Adipocyte (in vitro differentiated cells): ENCODE results near the gene GUCY1B1.

Experiments
- DNase-seq: peaks from one replicate; pipeline ENCODE4 v3.0.0-alpha.2; 2015; ENCODE audit warnings: low read depth
- H3K27me3 ChIP-seq: replicated peaks from 2 replicates; pipeline ENCODE4 v1.7.0; 2013; ENCODE audit warnings: mild to moderate bottlenecking, low read length, moderate library complexity; ENCODE audit not compliant: control insufficient read depth, insufficient read depth
- H3K36me3 ChIP-seq: 2 replicates; pipeline ENCODE4 v1.7.0; 2013; ENCODE audit warnings: low read length, mild to moderate bottlenecking, moderate library complexity; ENCODE audit not compliant: control insufficient read depth, insufficient read depth, severe bottlenecking
- H3K4me1 ChIP-seq: 2 replicates; pipeline ENCODE4 v1.7.0; 2013; ENCODE audit warnings: mild to moderate bottlenecking, low read length, moderate library complexity; ENCODE audit not compliant: control insufficient read depth, insufficient read depth
- H3K4me3 ChIP-seq: 2 replicates; pipeline ENCODE4 v1.7.0; 2013; ENCODE audit warnings: mild to moderate bottlenecking, low read length, moderate library complexity
- H3K9ac ChIP-seq: 2 replicates; pipeline ENCODE4 v1.7.0; 2013; ENCODE audit warnings: mild to moderate bottlenecking, low read length, moderate library complexity
- H3K9me3 ChIP-seq: 2 replicates; pipeline ENCODE4 v1.7.0; 2013; ENCODE audit warnings: mild to moderate bottlenecking, low read length, moderate library complexity; ENCODE audit not compliant: control insufficient read depth

Gene GUCY1B1

DNA sequence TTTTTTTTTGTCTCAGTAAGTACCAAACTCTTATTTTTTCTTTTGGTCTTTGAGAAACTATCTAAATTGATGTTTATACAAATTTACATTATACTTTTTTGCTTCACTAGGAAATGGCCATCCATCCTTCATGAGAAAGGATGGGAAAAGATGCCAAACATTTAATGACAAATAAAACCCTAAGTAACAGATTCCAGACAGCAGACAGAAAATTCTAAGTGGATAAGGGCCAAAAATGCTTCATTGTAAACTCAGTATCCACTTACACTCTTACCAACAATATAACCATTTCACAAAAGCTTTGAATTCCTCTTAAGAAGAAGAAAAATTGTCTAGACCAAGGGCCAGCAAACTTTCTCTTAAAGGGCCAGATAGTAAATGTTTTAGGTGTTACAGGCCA is 3.5 kb downstream of the GUCY1B1 start:
- DNase-seq = peak; percentile 80
- no peaks in the 10 kb centered on the region for H3K9me3 ChIP-seq
- no peaks in the 10 kb centered on the region for H3K27me3 ChIP-seq
- no peaks in the 10 kb centered on the region for H3K4me1 ChIP-seq
- H3K4me3 ChIP-seq = no peak overlapping the region
- no peak overlapping the region for H3K9ac ChIP-seq
- no peaks in the 10 kb centered on the region for H3K36me3 ChIP-seq

DNA sequence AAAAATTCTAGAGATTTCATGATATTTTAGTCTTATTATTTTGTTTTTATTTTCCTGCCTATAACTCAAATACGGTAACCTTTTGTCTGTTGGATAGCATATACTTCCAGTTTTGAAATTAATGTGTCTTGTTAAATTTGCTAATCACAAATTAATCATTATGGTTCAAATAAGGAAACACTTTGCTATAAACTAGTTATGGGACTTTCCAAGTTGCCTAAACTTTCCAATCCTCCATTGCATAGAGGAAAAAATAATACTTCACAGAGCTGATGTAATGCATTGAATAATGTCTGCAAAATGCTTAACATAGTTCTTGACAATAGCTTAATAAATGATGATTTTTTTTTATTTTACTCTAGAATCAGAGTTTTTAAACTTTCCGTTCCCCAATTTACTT is 4.7 kb downstream of the GUCY1B1 start:
- H3K36me3 ChIP-seq = no peaks in the 10 kb centered on the region
- H3K4me3 ChIP-seq = no peak overlapping the region
- DNase-seq = no peak
- no peaks in the 10 kb centered on the region for H3K9me3 ChIP-seq
- H3K4me1 ChIP-seq = no peaks in the 10 kb centered on the region
- H3K27me3 ChIP-seq = no peaks in the 10 kb centered on the region
- no peak overlapping the region for H3K9ac ChIP-seq

DNA sequence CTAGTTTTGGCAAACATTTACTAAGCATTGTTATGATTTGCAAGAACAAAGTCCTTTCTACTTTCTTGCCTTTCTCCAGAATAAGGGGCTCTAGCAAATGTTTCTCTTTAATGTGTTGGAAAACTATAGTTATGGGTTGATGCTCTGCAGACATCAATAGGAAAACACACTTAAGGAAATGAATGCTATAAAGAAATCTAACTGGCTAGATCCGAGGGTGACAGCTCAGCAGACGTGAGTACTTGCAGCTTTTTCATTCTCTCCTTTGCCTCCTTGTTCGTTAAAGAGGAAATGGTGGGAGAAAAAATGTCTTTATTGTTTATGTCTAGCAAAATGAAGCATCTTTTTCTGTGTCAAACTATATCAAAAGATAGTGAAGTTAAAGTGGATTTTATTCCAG is 6.3 kb downstream of the GUCY1B1 start:
- Histone ChIP-seq H3K9me3 (no peaks in the 10 kb centered on the region), H3K4me3 (no peak overlapping the region), H3K9ac (no peak overlapping the region), H3K36me3 (no peaks in the 10 kb centered on the region), H3K27me3 (no peaks in the 10 kb centered on the region), H3K4me1 (no peaks in the 10 kb centered on the region)
- no peak for DNase-seq

DNA sequence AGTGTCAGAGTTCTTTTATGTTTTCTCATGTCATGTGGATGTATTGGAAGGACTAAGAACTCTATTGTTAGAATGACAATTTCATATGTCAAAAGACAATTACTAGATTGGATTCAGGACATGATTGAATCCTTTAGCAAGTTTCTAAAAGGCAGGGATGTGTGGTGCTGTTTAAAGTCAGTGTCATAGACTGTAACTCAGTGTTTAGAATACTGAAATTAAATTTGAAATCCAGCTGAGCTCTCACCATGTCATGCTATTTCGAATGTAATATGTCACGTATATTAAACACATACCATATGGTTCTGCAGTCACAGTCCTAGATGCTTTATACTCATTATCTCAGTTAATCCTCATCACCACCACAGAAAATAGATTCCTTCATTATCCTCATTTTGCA is 7.8 kb downstream of the GUCY1B1 start:
- DNase-seq = no peak
- no peaks in the 10 kb centered on the region for H3K4me1 ChIP-seq
- no peak overlapping the region for H3K9ac ChIP-seq
- H3K36me3 ChIP-seq = no peaks in the 10 kb centered on the region
- no peaks in the 10 kb centered on the region for H3K9me3 ChIP-seq
- no peaks in the 10 kb centered on the region for H3K27me3 ChIP-seq
- H3K4me3 ChIP-seq = no peak overlapping the region

DNA sequence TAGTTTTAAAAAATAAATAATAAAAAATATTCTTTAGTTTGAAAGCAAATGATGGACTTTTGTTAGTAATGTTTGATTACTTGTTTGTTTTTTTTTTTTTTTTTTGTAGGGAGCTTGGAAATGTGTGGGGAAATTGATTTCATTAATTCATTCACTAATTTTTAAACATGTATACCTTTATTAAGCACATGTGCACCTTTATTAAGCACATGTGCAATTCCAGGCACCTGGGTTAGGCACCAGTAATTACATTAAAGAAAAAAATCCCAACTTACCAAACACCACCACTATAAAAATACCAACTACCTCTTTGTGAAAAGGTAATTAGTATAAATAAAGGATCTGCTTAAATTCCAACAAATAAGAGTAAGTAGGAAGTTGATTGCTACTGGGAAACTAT is 9.5 kb downstream of the GUCY1B1 start:
- H3K27me3 ChIP-seq = no peaks in the 10 kb centered on the region
- H3K4me1 ChIP-seq = no peaks in the 10 kb centered on the region
- no peak overlapping the region for H3K9ac ChIP-seq
- DNase-seq = no peak
- no peak overlapping the region for H3K4me3 ChIP-seq
- no peaks in the 10 kb centered on the region for H3K9me3 ChIP-seq
- H3K36me3 ChIP-seq = no peaks in the 10 kb centered on the region

DNA sequence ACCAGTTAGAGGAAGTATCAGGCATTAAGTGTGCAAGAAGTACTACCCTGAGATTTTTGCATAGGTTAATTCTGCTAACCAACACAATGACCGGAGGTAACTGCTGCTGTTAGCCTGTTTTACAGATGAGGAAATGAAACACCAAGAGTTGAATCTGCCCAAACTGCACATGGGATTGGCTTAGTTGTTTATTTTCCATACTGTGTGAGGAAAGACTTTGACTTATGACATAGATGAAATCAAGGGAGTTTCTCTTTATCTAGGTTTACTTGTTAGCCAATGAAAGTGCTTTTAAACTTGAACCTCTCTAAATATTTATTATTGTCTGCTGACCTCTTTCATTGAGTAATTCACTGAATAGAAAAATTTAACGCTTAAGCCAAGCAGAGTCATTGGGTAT is 10.3 kb downstream of the GUCY1B1 start:
- no peak overlapping the region for H3K4me3 ChIP-seq
- H3K9me3 ChIP-seq = no peaks in the 10 kb centered on the region
- no peaks in the 10 kb centered on the region for H3K4me1 ChIP-seq
- no peak overlapping the region for H3K9ac ChIP-seq
- H3K36me3 ChIP-seq = no peaks in the 10 kb centered on the region
- H3K27me3 ChIP-seq = no peaks in the 10 kb centered on the region
- no peak for DNase-seq

DNA sequence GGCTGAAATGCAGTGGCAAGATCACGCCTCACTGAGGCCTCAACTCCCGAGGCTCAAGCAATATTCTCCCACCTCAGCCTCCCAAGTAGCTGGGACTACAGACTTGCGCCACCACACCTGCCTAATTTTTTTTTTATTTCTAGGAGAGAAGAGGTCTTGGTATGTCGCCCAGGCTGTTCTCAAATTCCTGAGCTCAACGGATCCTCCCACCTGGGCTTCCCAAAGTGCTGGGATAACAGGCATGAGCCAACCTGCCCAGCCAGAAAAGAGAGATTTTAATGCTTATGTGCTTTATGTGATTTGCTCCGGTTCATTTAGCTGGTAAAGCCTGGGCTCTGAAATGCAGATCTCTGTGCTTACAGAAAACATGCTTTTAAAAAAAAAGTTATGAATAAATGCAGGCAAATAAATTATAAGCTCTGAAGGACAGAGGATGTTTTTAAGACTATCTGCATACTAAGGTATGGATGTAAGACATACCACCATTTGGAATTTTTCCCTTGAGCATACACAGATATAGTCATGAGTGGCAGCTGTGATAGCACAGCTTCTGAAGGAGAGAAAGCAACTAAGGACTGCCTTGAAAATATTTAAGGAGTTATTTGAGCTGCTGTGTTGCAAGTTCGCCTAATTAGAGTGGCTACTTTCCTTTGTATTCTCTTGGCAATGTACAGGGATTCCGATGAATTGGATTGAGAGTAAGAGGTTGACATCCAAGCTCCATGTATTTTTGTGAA is 13.8 kb downstream of the GUCY1B1 start:
- DNase-seq = peak; percentile 13

DNA sequence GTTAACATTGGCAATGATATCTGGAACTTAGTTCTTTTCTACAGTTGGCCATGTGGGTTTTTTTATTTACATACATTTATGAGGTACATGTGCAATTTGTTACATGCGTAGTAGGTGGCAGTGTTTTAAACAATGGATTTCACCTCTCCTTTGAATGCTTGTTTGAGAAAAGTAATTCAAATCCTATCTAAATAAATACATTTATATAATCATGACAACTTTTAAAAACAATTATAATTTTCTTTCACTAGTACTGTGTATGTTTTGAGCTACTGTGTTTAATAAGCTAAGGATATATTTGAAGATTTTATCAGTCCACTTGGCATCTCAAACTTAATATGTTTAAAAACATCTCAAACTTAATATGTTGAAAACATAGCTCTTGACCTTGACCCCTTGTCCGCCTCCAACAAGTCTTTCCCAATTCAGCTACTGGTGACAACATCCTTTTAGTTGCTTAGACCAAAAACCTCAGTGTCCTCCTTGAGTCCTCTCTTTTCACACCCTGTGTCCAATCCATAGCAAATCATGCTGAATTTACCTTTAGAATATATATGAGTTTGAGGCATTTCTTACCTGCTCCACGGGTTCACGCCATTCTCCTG is 14.5 kb downstream of the GUCY1B1 start:
- no peak overlapping the region for H3K9ac ChIP-seq
- no peak overlapping the region for H3K4me3 ChIP-seq
- no peaks in the 10 kb centered on the region for H3K27me3 ChIP-seq
- H3K4me1 ChIP-seq = peaks cover 5% of the 10 kb centered on the region
- DNase-seq = no peak
- H3K9me3 ChIP-seq = no peaks in the 10 kb centered on the region
- H3K36me3 ChIP-seq = no peaks in the 10 kb centered on the region

More for the DNA sequence above, 13.8 kb downstream of the GUCY1B1 start:
- no peak overlapping the region for H3K9ac ChIP-seq
- H3K27me3 ChIP-seq = no peaks in the 10 kb centered on the region
- no peaks in the 10 kb centered on the region for H3K36me3 ChIP-seq
- no peak overlapping the region for H3K4me3 ChIP-seq
- H3K9me3 ChIP-seq = no peaks in the 10 kb centered on the region
- H3K4me1 ChIP-seq = no peaks in the 10 kb centered on the region

DNA sequence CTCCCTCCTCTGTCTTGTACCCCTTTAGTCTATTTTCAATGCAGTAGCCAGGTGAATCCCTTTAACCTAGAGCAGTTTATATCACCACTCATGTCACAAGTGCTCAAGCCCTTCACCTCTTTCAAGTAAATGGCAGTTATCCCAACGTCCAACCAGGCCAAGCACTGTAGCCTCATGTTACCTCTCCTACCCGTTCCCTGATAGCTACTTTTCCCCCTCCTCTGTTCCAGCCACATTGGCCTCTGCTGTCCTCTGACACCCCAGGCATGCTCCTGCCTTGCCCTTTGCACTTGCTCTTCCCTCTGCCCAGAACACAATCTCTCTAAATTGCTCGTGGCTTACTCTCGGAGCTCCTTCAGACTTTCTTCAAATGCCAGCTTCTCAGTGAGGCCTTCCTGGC is 15.2 kb downstream of the GUCY1B1 start:
- Histone ChIP-seq H3K4me1 (peaks cover 11% of the 10 kb centered on the region), H3K9ac (no peak overlapping the region), H3K27me3 (no peaks in the 10 kb centered on the region), H3K4me3 (no peak overlapping the region), H3K36me3 (no peaks in the 10 kb centered on the region), H3K9me3 (no peaks in the 10 kb centered on the region)
- no peak for DNase-seq

DNA sequence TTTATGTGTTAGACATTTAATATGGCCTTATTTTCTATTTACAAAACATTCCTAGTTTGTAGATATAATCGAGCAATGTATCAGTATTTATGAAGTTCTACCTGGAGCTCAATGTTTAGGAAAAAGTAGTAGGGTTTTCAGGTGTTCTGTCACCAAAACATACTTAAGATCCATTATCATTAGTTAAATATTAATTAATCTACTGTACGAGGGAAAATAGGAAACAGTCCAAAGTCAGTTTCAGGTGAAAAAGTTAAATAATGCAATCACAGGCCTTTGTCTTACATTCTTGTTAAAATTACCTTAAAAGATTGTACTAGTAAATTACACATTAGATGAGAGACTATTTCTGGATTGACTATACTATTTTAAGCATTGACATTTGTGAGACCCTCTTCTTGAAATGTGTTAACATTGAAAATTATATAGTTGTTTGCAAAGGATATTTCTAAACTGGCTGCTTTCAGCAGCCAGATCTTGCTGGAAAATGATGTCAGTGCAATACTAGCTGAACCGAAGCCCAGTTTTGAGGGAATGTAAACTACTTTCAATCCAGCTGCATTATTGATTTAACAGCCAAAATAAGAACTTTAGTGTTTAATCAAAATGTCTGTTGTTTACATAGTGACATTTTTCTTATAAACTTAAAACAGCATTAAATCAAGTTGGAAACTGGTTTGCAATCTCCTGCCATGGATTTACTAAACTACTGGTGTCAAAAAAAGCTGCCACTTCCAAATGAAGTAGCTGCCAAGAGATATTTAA is 19.3 kb downstream of the GUCY1B1 start:
- peak; percentile 72 for DNase-seq
- no peak overlapping the region for H3K4me3 ChIP-seq
- peaks cover 11% of the 10 kb centered on the region for H3K4me1 ChIP-seq
- H3K9me3 ChIP-seq = no peaks in the 10 kb centered on the region
- H3K27me3 ChIP-seq = no peaks in the 10 kb centered on the region
- H3K36me3 ChIP-seq = no peaks in the 10 kb centered on the region
- no peak overlapping the region for H3K9ac ChIP-seq

DNA sequence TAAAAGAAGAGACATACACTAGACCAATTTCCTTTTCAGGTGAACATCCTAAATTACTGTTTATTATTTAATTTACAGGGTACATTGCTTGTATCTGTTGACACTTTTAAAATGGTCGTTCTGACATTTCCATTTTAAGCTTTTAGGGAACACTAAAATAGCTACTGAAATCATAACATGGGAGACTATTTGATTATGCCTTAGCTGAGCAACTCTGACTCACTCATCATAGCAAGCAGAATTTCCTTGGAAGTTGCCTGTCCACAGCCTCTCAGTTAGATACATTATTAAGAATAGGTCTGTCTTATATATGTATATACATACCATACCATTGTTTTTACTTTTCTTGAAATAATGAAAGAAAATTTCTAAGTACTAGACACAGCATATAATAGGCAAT is 22.0 kb downstream of the GUCY1B1 start:
- Histone ChIP-seq H3K36me3 (no peaks in the 10 kb centered on the region), H3K9me3 (no peaks in the 10 kb centered on the region), H3K4me3 (no peak overlapping the region), H3K9ac (no peak overlapping the region), H3K4me1 (peaks cover 11% of the 10 kb centered on the region), H3K27me3 (no peaks in the 10 kb centered on the region)
- no peak for DNase-seq
